Activated CD4-positive, alpha-beta memory T cell treated with anti-CD3 and anti-CD28 coated beads for 36 hours (primary cell): ENCODE measurements around the gene IL17A. TPM values are rescaled to one million over a fixed set of nuclear protein-coding genes. Genes with fewer than 3 reads are reported as not detected.

Experiments used
- CTCF ChIA-PET: fragments of 350-600 bp; sonication (Branson Sonifier 250); formaldehyde crosslinking; loops from one replicate; lab custom pipeline; 2021; ENCODE audit warnings: antibody characterized with exemption, inconsistent platforms; lab: Charles Lee
- POLR2A ChIA-PET: fragments of 350-600 bp; sonication (Branson Sonifier 250); formaldehyde crosslinking; loops from one replicate; lab custom pipeline; 2021; ENCODE audit warnings: antibody characterized with exemption; lab: Charles Lee
- DNase-seq: peaks from one replicate; pipeline ENCODE4 v3.0.0-alpha.2; 2020
- H3K27ac Mint-ChIP-seq: one replicate; pipeline ENCODE4 v1.8.0; 2021; ENCODE audit warnings: mixed read lengths
- H3K27me3 Mint-ChIP-seq: one replicate; pipeline ENCODE4 v1.8.0; 2021; ENCODE audit warnings: mixed read lengths
- H3K36me3 Mint-ChIP-seq: one replicate; pipeline ENCODE4 v1.8.0; 2021; ENCODE audit warnings: mixed read lengths
- H3K4me1 Mint-ChIP-seq: one replicate; pipeline ENCODE4 v1.8.0; 2021; ENCODE audit warnings: low read depth, mixed read lengths
- H3K4me3 Mint-ChIP-seq: one replicate; pipeline ENCODE4 v1.8.0; 2021; ENCODE audit warnings: mild to moderate bottlenecking, mixed read lengths
- H3K9me3 Mint-ChIP-seq: one replicate; pipeline ENCODE4 v1.8.0; 2021; ENCODE audit warnings: mixed read lengths
- intact Hi-C: fragments of 100-400 bp; cut with micrococcal nuclease; formaldehyde crosslinking; loops from one replicate; pipeline ENCODE4 v1.15.1; 2023
- microRNA-seq: library from miRNA; unstranded; fragments of <30 nt; microRNA quantifications from one replicate; pipeline ENCODE4 v1.2.0, GENCODE V29; 2022; ENCODE audit warnings: borderline number of aligned reads, borderline microRNAs expressed, borderline replicate concordance
- total RNA-seq, 2 experiments: library from RNA; stranded (reverse); gene quantifications; one replicate each; pipeline ENCODE4 v1.2.3, GENCODE V29; 2021

The IL17A gene
- total RNA-seq, 2 experiments from 2014 or later, result 33.7 to 35.3 TPM

GRCh38 chr6:52221302-52221701 lies 35.1 kb downstream of the IL17A start:
- Mint-ChIP-seq H3K27me3 (peaks cover 32% of the 10 kb centered on the region), H3K9me3 (no peaks in the 10 kb centered on the region), H3K4me3 (no peak overlapping the region), H3K36me3 (no peaks in the 10 kb centered on the region), H3K4me1 (peaks cover 7% of the 10 kb centered on the region), H3K27ac (no peak overlapping the region)
- ChIA-PET POLR2A (no interaction called here), CTCF (no interaction called here)
- intact Hi-C loops, result no loop called here
- DNase-seq, result peak; percentile 66

- Mint-ChIP-seq H3K4me3 (no peak overlapping the region), H3K27me3 (peaks cover 39% of the 10 kb centered on the region), H3K9me3 (no peaks in the 10 kb centered on the region), H3K27ac (no peak overlapping the region), H3K4me1 (peaks cover 20% of the 10 kb centered on the region), H3K36me3 (no peaks in the 10 kb centered on the region)
- DNase-seq, result peak; percentile 90
- intact Hi-C loops, result loop anchor here (1.0 to 2.0 kb wide), 7 partner anchors 15 to 163 kb away; partner anchors contain the start of gene MCM3
- ChIA-PET CTCF (interaction anchor here (0.7 to 2.4 kb wide), 8 partner anchors 14 to 173 kb away, joined by 3 to 7 read pairs (median 4); no protein-coding TSS in a partner anchor), POLR2A (no interaction called here)
Observed at GRCh38 chr6:52227495-52227894, 41.3 kb downstream of the IL17A start.

GRCh38 chr6:52230685-52231084 lies 44.5 kb downstream of the IL17A start:
- POLR2A ChIA-PET, result interaction anchor here (1.7 kb wide), 1 partner anchor 54 kb away, joined by 7 read pairs; the partner anchor contains the start of gene MCM3
- intact Hi-C loops, result no loop called here
- peaks cover 26% of the 10 kb centered on the region for H3K27me3 Mint-ChIP-seq

DNA sequence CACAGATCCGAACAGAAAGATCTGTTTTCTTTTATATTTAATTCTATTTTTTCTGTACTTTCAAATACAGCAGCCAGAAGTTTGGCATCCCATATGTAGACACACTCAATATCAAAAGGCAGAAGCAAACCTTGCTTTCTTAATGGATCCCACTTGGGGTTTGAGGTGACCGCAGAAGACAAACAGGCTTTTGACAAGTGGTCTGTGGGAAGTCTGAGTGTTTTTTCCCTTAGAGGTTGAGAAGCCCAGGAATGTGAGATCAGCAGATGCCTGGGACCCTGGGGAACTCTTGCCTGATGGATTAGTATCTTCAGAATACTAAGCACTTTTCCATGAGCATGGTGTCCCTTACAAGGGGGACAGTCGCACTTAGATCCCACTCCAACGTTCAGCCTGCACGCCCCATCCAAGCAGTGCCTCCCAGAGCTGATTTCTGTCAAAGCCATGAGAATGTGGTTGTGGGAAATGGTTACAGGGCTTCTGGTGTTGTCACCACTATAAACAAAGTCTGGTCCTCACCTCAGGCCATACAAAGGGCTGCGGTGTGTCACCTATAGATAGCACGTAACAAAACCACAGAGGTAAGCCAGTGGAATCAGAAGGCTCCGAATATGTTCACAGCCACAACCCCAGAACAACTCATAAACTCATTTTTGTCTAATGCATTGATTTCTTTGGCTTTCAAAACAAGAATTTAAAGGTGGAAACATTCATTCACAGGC lies 45.4 kb downstream of the IL17A start:
- ChIA-PET POLR2A (interaction anchor here (0.6 to 1.7 kb wide), 4 partner anchors 22 to 167 kb away, joined by 3 to 7 read pairs (median 4); partner anchors contain the start of gene MCM3), CTCF (interaction anchor here (1.0 to 5.5 kb wide), 4 partner anchors 10 to 68 kb away, joined by 3 to 52 read pairs (median 12); no protein-coding TSS in a partner anchor)
- no peak overlapping the region for H3K4me3 Mint-ChIP-seq
- no peaks in the 10 kb centered on the region for H3K9me3 Mint-ChIP-seq
- peaks cover 28% of the 10 kb centered on the region for H3K4me1 Mint-ChIP-seq
- H3K27ac Mint-ChIP-seq, result no peak overlapping the region
- no peaks in the 10 kb centered on the region for H3K36me3 Mint-ChIP-seq
- DNase-seq, result peak; percentile 53
- peaks cover 29% of the 10 kb centered on the region for H3K27me3 Mint-ChIP-seq
- intact Hi-C loops, result no loop called here

More at GRCh38 chr6:52230685-52231084, 44.5 kb downstream of the IL17A start:
- Mint-ChIP-seq H3K27ac (no peak overlapping the region), H3K4me1 (peaks cover 28% of the 10 kb centered on the region), H3K9me3 (no peaks in the 10 kb centered on the region), H3K36me3 (no peaks in the 10 kb centered on the region), H3K4me3 (no peak overlapping the region)
- DNase-seq, result no peak
- CTCF ChIA-PET, result interaction anchor here (0.6 to 5.5 kb wide), 7 partner anchors 20 to 421 kb away, joined by 3 to 52 read pairs (median 4); no protein-coding TSS in a partner anchor

GRCh38 chr6:52233005-52233404 lies 46.8 kb downstream of the IL17A start:
- DNase-seq, result no peak
- H3K27ac Mint-ChIP-seq, result no peak overlapping the region
- intact Hi-C loops, result no loop called here
- no peaks in the 10 kb centered on the region for H3K9me3 Mint-ChIP-seq
- ChIA-PET POLR2A (no interaction called here), CTCF (interaction anchor here (1.7 to 5.5 kb wide), 5 partner anchors 20 to 169 kb away, joined by 6 to 52 read pairs (median 11); no protein-coding TSS in a partner anchor)
- no peak overlapping the region for H3K4me3 Mint-ChIP-seq
- H3K36me3 Mint-ChIP-seq, result no peaks in the 10 kb centered on the region
- peaks cover 35% of the 10 kb centered on the region for H3K27me3 Mint-ChIP-seq
- H3K4me1 Mint-ChIP-seq, result peaks cover 16% of the 10 kb centered on the region

GRCh38 chr6:52233975-52234823 lies 48.0 kb downstream of the IL17A start:
- peaks cover 39% of the 10 kb centered on the region for H3K27me3 Mint-ChIP-seq
- H3K36me3 Mint-ChIP-seq, result no peaks in the 10 kb centered on the region
- intact Hi-C loops, result loop anchor here (1.0 to 2.0 kb wide), 6 partner anchors 17 to 170 kb away; no protein-coding TSS in a partner anchor
- H3K9me3 Mint-ChIP-seq, result no peaks in the 10 kb centered on the region
- POLR2A ChIA-PET, result interaction anchor here (0.8 to 1.2 kb wide), 2 partner anchors 19 to 77 kb away, joined by 3 to 4 read pairs; no protein-coding TSS in a partner anchor
- H3K4me3 Mint-ChIP-seq, result no peak overlapping the region
- peaks cover 13% of the 10 kb centered on the region for H3K4me1 Mint-ChIP-seq
- H3K27ac Mint-ChIP-seq, result no peak overlapping the region
- peak; percentile 73 for DNase-seq
- CTCF ChIA-PET, result interaction anchor here (0.7 to 5.5 kb wide), 17 partner anchors 8 to 185 kb away, joined by 3 to 52 read pairs (median 5); no protein-coding TSS in a partner anchor

Small RNAs within 50 kb of the gene (microRNA-seq; reads per million reads assigned to microRNA genes)
- not detected for gene MIR133B
- 38.5 reads per million, percentile 53 among the genes with 10 or more reads in this experiment for gene MIR206

Other genes starting within 250 kb of the IL17A start
- gene PKHD1, start 98.8 kb upstream of the IL17A start, total RNA-seq, result under 1 TPM in 1 of 2 experiments, not detected in 1; 0.02 TPM
- 100 to 1,000 TPM; 113 to 119 TPM for gene IL17F, start 58.1 kb downstream of the IL17A start, total RNA-seq
- gene MCM3, start 98.4 kb downstream of the IL17A start, total RNA-seq, result 100 to 1,000 TPM; 231 to 244 TPM
- gene PAQR8, start 175.8 kb downstream of the IL17A start, total RNA-seq, result 10 to 100 TPM; 11.2 to 12.2 TPM
- 1 to 10 TPM; 1.9 to 3.1 TPM for gene EFHC1, start 234.0 kb downstream of the IL17A start, total RNA-seq